Testis (tissue), 2 donors: ENCODE data around the gene DLG5.

Source experiments
- CTCF ChIP-seq, 3 experiments: fragments of 450-650 bp in 2 of 3; fragments of 200-600 bp in 1 of 3; sonication (generic) in 1 of 3; IDR thresholded peaks; one replicate each; pipeline ENCODE4 v1.5.1; 2016 to 2019; ENCODE audit warnings: antibody characterized with exemption in 3 of 3, mild to moderate bottlenecking in 2 of 3, moderate library complexity in 1 of 3
- POLR2A ChIP-seq: fragments of 450-650 bp; IDR thresholded peaks from one replicate; pipeline ENCODE4 v1.6.1; 2017; ENCODE audit warnings: antibody characterized with exemption, mild to moderate bottlenecking, moderate library complexity

- TF ChIP-seq CTCF (IDR thresholded peaks at IDR 0.05): no peak
- TF ChIP-seq POLR2A: no peak
These were observed 105.0 kb downstream of the DLG5 start for GRCh38 chr10:77821551-77821950.
